ENCODE measurements around the gene SCPEP1.

Gene SCPEP1

GRCh38 chr17:57040571-57040970 is 62.6 kb downstream of the SCPEP1 start:
- no peak for DNase-seq (ENCODE audit: low read depth)

- no peak for DNase-seq (ENCODE audit: low read depth)
These were observed 65.3 kb downstream of the SCPEP1 start for GRCh38 chr17:57043276-57043675.

- DNase-seq (ENCODE audit: low read depth) = no peak
These were observed 67.3 kb downstream of the SCPEP1 start for GRCh38 chr17:57044976-57045867.

GRCh38 chr17:57045868-57046704 is 68.2 kb downstream of the SCPEP1 start:
- DNase-seq (ENCODE audit: low read depth) = no peak

- no peak for DNase-seq (ENCODE audit: low read depth)
These were observed 68.8 kb downstream of the SCPEP1 start for GRCh38 chr17:57046749-57047148.

- no peak for DNase-seq (ENCODE audit: low read depth)
These were observed 70.2 kb downstream of the SCPEP1 start for GRCh38 chr17:57048096-57048495.

GRCh38 chr17:57050306-57050705 is 72.4 kb downstream of the SCPEP1 start:
- no peak for DNase-seq (ENCODE audit: low read depth)

GRCh38 chr17:57051886-57052361 is 74.0 kb downstream of the SCPEP1 start:
- DNase-seq (ENCODE audit: low read depth) = no peak
